ENCODE results near the gene SLC1A1. TPM values are rescaled to one million over a fixed set of nuclear protein-coding genes. Genes with fewer than 3 reads are reported as not detected.

SLC1A1 gene
- total RNA-seq, 6 donors from 2014 or later: 16.8 to 62.5 (median 40.6) TPM

DNA sequence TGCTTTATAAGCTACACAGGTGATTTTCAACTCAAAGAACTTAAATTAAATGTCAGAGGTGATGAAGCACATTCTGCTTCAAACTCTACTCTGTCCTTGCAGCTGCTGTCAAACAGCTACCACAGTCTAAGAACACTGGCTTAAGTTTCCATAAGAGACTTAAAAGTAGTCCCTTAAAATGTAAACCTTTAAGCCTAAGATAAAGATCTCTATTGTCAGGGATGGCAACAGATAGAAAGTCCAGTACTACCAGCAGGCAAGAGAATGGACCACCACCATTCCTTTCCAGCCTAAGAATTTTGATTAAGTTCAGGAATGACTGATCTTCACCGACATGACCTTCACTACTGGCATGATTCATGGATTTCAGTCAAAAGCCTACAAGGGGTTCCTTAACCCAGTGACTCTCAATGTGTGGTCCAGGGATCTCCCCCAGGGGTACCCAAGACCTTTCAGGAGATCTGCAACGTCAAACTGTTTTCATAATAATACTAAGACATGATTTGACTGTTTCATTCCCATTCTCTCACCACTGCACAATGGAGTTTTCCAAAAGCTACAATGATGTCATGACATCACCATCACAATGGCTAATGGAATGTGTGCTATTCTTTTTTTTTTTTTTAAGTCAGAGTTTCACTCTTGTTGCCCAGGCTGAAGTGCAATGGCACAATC, 130.8 kb downstream of the SLC1A1 start:
- H3K4me1 ChIP-seq: no peaks in the 10 kb centered on the region
- no peak for ATAC-seq (ENCODE audit: low FRiP score in 2 of 2)
- H3K27me3 ChIP-seq: no peaks in the 10 kb centered on the region
- H3K9me3 ChIP-seq: no peaks in the 10 kb centered on the region
- DNase-seq: no peak
- 70 to 76% methylated on average over 2 of the region's 2 CpGs for WGBS, 2 donors
- TF ChIP-seq POLR2AphosphoS5 (IDR thresholded peaks at IDR 0.05) (no peak), EP300 (IDR thresholded peaks at IDR 0.05) (no peak), POLR2A (IDR thresholded peaks at IDR 0.05) (no peak)
- TF ChIP-seq, protein P1, sequence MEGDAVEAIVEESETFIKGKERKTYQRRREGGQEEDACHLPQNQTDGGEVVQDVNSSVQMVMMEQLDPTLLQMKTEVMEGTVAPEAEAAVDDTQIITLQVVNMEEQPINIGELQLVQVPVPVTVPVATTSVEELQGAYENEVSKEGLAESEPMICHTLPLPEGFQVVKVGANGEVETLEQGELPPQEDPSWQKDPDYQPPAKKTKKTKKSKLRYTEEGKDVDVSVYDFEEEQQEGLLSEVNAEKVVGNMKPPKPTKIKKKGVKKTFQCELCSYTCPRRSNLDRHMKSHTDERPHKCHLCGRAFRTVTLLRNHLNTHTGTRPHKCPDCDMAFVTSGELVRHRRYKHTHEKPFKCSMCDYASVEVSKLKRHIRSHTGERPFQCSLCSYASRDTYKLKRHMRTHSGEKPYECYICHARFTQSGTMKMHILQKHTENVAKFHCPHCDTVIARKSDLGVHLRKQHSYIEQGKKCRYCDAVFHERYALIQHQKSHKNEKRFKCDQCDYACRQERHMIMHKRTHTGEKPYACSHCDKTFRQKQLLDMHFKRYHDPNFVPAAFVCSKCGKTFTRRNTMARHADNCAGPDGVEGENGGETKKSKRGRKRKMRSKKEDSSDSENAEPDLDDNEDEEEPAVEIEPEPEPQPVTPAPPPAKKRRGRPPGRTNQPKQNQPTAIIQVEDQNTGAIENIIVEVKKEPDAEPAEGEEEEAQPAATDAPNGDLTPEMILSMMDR (IDR thresholded peaks at IDR 0.05): no peak
- no peak overlapping the region for H3K4me3 ChIP-seq
- peaks cover 0 to 30% (median 3%) of the 10 kb centered on the region in 4 donors for H3K36me3 ChIP-seq
- no peak overlapping the region for H3K27ac ChIP-seq

DNA sequence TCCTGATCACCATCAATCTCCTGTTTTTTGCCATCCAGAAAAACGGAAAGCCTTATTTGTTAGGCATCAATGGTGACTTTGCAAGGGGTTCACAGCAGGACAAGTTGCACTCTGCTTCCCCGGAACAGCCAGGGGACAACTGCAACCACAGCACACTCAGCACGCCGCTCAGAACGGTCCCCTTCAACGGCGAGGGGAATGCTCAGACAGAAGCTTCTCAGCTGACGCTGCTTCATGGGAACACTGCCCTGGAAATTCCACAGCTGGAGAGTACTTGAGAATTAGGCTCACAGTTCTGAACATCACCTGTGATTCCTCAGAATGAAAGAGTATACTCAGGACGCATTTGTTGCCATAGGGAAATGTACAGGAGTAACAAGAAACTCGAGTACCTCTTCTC, 131.7 kb downstream of the SLC1A1 start:
- no peak for DNase-seq
- Histone ChIP-seq H3K4me1 (no peaks in the 10 kb centered on the region), H3K36me3 (peaks cover 0 to 29% (median 3%) of the 10 kb centered on the region in 4 donors), H3K27ac (no peak overlapping the region), H3K9me3 (no peaks in the 10 kb centered on the region), H3K27me3 (no peaks in the 10 kb centered on the region), H3K4me3 (no peak overlapping the region)
- TF ChIP-seq EP300 (IDR thresholded peaks at IDR 0.05): no peak
- no peak for TF ChIP-seq POLR2A (IDR thresholded peaks at IDR 0.05)
- TF ChIP-seq, protein P1 (IDR thresholded peaks at IDR 0.05): no peak
- no peak for TF ChIP-seq POLR2AphosphoS5 (IDR thresholded peaks at IDR 0.05)
- WGBS, 2 donors: 76 to 81% methylated on average over 10 of the region's 10 CpGs
- ATAC-seq (ENCODE audit: low FRiP score in 2 of 2): no peak

DNA sequence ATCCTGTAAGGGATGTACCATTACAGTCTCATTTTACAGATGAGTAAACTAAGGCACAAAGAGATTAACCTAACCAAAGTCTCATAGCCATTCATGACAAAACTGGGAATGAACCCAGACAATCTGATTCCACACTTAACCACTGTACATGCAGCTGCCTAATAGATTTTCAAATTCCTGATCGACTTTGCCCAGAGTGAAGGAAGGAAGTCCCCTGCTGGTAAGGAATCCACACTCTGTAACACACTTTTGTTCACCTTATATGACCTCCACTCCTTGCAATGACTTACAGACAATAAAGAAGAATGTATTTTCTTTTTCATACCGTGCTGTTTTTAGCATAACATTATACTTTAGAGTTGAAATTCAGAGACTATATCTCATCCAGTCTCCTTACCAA, 140.6 kb downstream of the SLC1A1 start:
- H3K36me3 ChIP-seq: peaks cover 0 to 8% (median 0%) of the 10 kb centered on the region in 4 donors
- no peaks in the 10 kb centered on the region for H3K9me3 ChIP-seq
- H3K27me3 ChIP-seq: no peaks in the 10 kb centered on the region
- H3K27ac ChIP-seq: no peak overlapping the region
- no peak for ATAC-seq (ENCODE audit: low FRiP score in 2 of 2)
- 32 to 49% methylated on average over 2 of the region's 2 CpGs for WGBS, 2 donors
- TF ChIP-seq POLR2A (IDR thresholded peaks at IDR 0.05) (no peak), POLR2AphosphoS5 (IDR thresholded peaks at IDR 0.05) (no peak), EP300 (IDR thresholded peaks at IDR 0.05) (no peak)
- TF ChIP-seq, protein P1 (IDR thresholded peaks at IDR 0.05): no peak
- H3K4me3 ChIP-seq: no peak overlapping the region
- H3K4me1 ChIP-seq: no peaks in the 10 kb centered on the region
- DNase-seq: no peak

Other genes starting within 250 kb of the SLC1A1 start
- 10 to 100 TPM; 17.5 to 67.1 (median 31.2) TPM for gene GLIS3, start 190.4 kb upstream of the SLC1A1 start, total RNA-seq
- gene PLPP6, start 171.8 kb downstream of the SLC1A1 start, total RNA-seq: 1 to 10 TPM; 2.1 to 7.6 (median 5.9) TPM
- 10 to 100 TPM in 3 of 6 donors, 1 to 10 TPM in 3; 7.4 to 38.4 (median 13.8) TPM for gene SPATA6L, start 176.0 kb downstream of the SLC1A1 start, total RNA-seq
- 10 to 100 TPM in 5 of 6 donors, 1 to 10 TPM in 1; 8.1 to 38.8 (median 18.2) TPM for gene CDC37L1, start 189.1 kb downstream of the SLC1A1 start, total RNA-seq

Data from upper lobe of left lung (tissue), 6 donors.